CD14-positive monocyte (primary cell): ENCODE measurements around the gene HERC2. TPM values are rescaled to one million over a fixed set of nuclear protein-coding genes. Genes with fewer than 3 reads are reported as not detected.
"Not testable (repeated sequence)": the region's sequence is repeated elsewhere in the genome, so short reads cannot be mapped to it uniquely, and the experiment has no call there.

Source experiments
- DNase-seq, 3 donors: peaks; one replicate each; pipeline ENCODE4 v3.0.0-alpha.2; 2011 to 2022
- H2AFZ ChIP-seq: 2 replicates; pipeline ENCODE4 v1.6.0; 2012; ENCODE audit warnings: mild to moderate bottlenecking, low read depth, low read length, inconsistent platforms; ENCODE audit not compliant: insufficient read depth, poor library complexity, severe bottlenecking
- H3K27ac ChIP-seq, 2 donors: 1 replicate in 1 of 2; 2 replicates in 1 of 2; pipeline ENCODE4 v1.5.1; 2012 to 2013; ENCODE audit warnings: low read length in 2 of 2, control low read depth in 1 of 2, inconsistent platforms in 1 of 2, low read depth in 1 of 2, mild to moderate bottlenecking in 1 of 2
- H3K27me3 ChIP-seq, 2 donors: one replicate each; pipeline versions ENCODE4 v1.6.0 to v1.6.1; 2011 to 2013; ENCODE audit warnings: low read length in 2 of 2; ENCODE audit not compliant: control insufficient read depth in 2 of 2, insufficient read depth in 2 of 2
- H3K36me3 ChIP-seq, 2 donors: replicated peaks in 1 of 2; 1 replicate in 1 of 2; 2 replicates in 1 of 2; pipeline versions ENCODE4 v1.5.1 to v1.6.1; 2012 to 2013; ENCODE audit warnings: low read length in 2 of 2, control low read depth in 1 of 2, inconsistent platforms in 1 of 2, mild to moderate bottlenecking in 1 of 2; ENCODE audit not compliant: insufficient read depth in 2 of 2, control insufficient read depth in 1 of 2
- H3K4me1 ChIP-seq, 2 donors: 1 replicate in 1 of 2; 2 replicates in 1 of 2; pipeline versions ENCODE4 v1.5.1 to v1.6.1; 2012 to 2013; ENCODE audit warnings: low read length in 2 of 2, control low read depth in 1 of 2, inconsistent platforms in 1 of 2, mild to moderate bottlenecking in 1 of 2, moderate library complexity in 1 of 2; ENCODE audit not compliant: insufficient read depth in 2 of 2, control insufficient read depth in 1 of 2
- H3K4me2 ChIP-seq: replicated peaks from 2 replicates; pipeline ENCODE3; 2012; ENCODE audit warnings: low read length, moderate library complexity, mild to moderate bottlenecking; ENCODE audit not compliant: poor library complexity, severe bottlenecking; ENCODE audit errors: extremely low read depth
- H3K4me3 ChIP-seq, 3 experiments: fragments of 200-600 bp in 1 of 3; sonication (generic) in 1 of 3; replicated peaks in 1 of 3; 1 replicate in 2 of 3; 2 replicates in 1 of 3; pipeline ENCODE4 v1.5.1; 2011 to 2013; ENCODE audit warnings: low read length in 3 of 3, mild to moderate bottlenecking in 3 of 3, control low read depth in 2 of 3, low read depth in 2 of 3, inconsistent platforms in 1 of 3, moderate library complexity in 1 of 3
- H3K79me2 ChIP-seq: 2 replicates; pipeline ENCODE4 v1.6.0; 2012; ENCODE audit warnings: mild to moderate bottlenecking, control low read depth, inconsistent platforms, low read length, moderate library complexity; ENCODE audit not compliant: insufficient read depth
- H3K9ac ChIP-seq: 2 replicates; pipeline ENCODE4 v1.6.0; 2017; ENCODE audit warnings: low read length, mild to moderate bottlenecking; ENCODE audit not compliant: insufficient read depth, poor library complexity, severe bottlenecking
- H3K9me3 ChIP-seq, 2 donors: replicated peaks in 1 of 2; 1 replicate in 1 of 2; 2 replicates in 1 of 2; pipeline versions ENCODE4 v1.5.1 to v1.6.1; 2012 to 2013; ENCODE audit warnings: low read length in 2 of 2, control low read depth in 1 of 2; ENCODE audit not compliant: control insufficient read depth in 1 of 2, insufficient read depth in 1 of 2
- H4K20me1 ChIP-seq: 2 replicates; pipeline ENCODE4 v1.6.0; 2012; ENCODE audit warnings: mild to moderate bottlenecking, low read length, control low read depth, moderate library complexity; ENCODE audit not compliant: insufficient read depth
- H3K27ac Mint-ChIP-seq, 7 donors: one replicate each; pipeline ENCODE4 v1.8.0; 2020; ENCODE audit warnings: mild to moderate bottlenecking in 7 of 7, mixed read lengths in 7 of 7, moderate library complexity in 6 of 7, inconsistent platforms in 2 of 7
- H3K27me3 Mint-ChIP-seq, 3 donors: one replicate each; pipeline ENCODE4 v1.8.0; 2021 to 2022; ENCODE audit warnings: low read depth in 3 of 3, mild to moderate bottlenecking in 3 of 3, mixed read lengths in 3 of 3, moderate library complexity in 3 of 3, inconsistent platforms in 1 of 3
- H3K36me3 Mint-ChIP-seq, 2 donors: one replicate each; pipeline ENCODE4 v1.8.0; 2020; ENCODE audit warnings: mixed read lengths in 2 of 2, inconsistent platforms in 1 of 2, mild to moderate bottlenecking in 1 of 2
- H3K4me1 Mint-ChIP-seq: one replicate; pipeline ENCODE4 v1.8.0; 2020; ENCODE audit warnings: mild to moderate bottlenecking, mixed read lengths
- H3K4me3 Mint-ChIP-seq, 2 donors: one replicate each; pipeline ENCODE4 v1.8.0; 2020; ENCODE audit warnings: mild to moderate bottlenecking in 2 of 2, mixed read lengths in 2 of 2, moderate library complexity in 1 of 2
- H3K9me3 Mint-ChIP-seq, 7 donors: one replicate each; pipeline ENCODE4 v1.8.0; 2020 to 2022; ENCODE audit warnings: mixed read lengths in 7 of 7, mild to moderate bottlenecking in 6 of 7, moderate library complexity in 6 of 7, inconsistent platforms in 2 of 7
- WGBS: methylation state at CpG from one replicate; pipeline ENCODE4 v1.1.5; 2013; ENCODE audit warnings: missing lambda C conversion rate; ENCODE audit not compliant: insufficient coverage; 5-methylcytosine and 5-hydroxymethylcytosine counted together
- intact Hi-C, 2 donors: fragments of 100-400 bp; cut with micrococcal nuclease; formaldehyde crosslinking; loops; one replicate each; pipeline versions ENCODE4 v1.15.0 to v1.15.1; 2023
- polyA minus RNA-seq: library from RNA; depleted of rRNA, polyadenylated mRNA; stranded (reverse); fragments of >200 nt; gene quantifications from 2 replicates; pipeline ENCODE4 v1.2.3, GENCODE V29; 2012
- polyA plus RNA-seq, 3 donors: library from polyadenylated mRNA; depleted of rRNA in 1 of 3; unstranded in 2 of 3; stranded (reverse) in 1 of 3; fragments of 300-500 nt in 2 of 3; fragments of >200 nt in 1 of 3; fragmentation: Illumina TruSeq in 2 of 3; gene quantifications; 1 replicate in 2 of 3; 2 replicates in 1 of 3; pipeline ENCODE4 v1.2.3, GENCODE V29; 2012 to 2021
- total RNA-seq, 12 experiments: library from RNA in 1 of 12; stranded (reverse) in 1 of 12; fragments of 120-200 nt in 1 of 12; gene quantifications; one replicate each; pipeline ENCODE4 v1.2.4 and lab custom pipeline; 2013 to 2026; ENCODE audit warnings: mixed read lengths in 6 of 12, inconsistent platforms in 1 of 12

HERC2 gene
- total RNA-seq (2013) = 14.6 TPM
- polyA plus RNA-seq (1 to 10 TPM; 3.1 to 9.0 (median 4.7) TPM), polyA minus RNA-seq (6.8 and 10.5 TPM in 2 replicates), total RNA-seq (lab: John Stamatoyannopoulos, UW) (6.4 to 51.7 (median 27.3) reads per million in 11 experiments)

- H3K79me2 ChIP-seq, H3K9ac ChIP-seq, H3K27ac ChIP-seq, H3K27me3 Mint-ChIP-seq, H3K4me1 ChIP-seq, H3K27me3 ChIP-seq, H3K9me3 ChIP-seq, intact Hi-C loops, H3K9me3 Mint-ChIP-seq, DNase-seq, H4K20me1 ChIP-seq, H3K36me3 Mint-ChIP-seq, H3K4me1 Mint-ChIP-seq, H2AFZ ChIP-seq, H3K36me3 ChIP-seq: not testable (repeated sequence)
- peak within 1 kb of the TSS; percentile 53 for H3K4me2 ChIP-seq
- H3K4me3 ChIP-seq = peak within 1 kb of the TSS in 2 of 3 experiments; percentile 32 to 58
- no CpG with 5 or more reads among the region's 52 CpGs for WGBS
- peak within 1 kb of the TSS; percentile 98 to 99 for H3K4me3 Mint-ChIP-seq
- H3K27ac Mint-ChIP-seq = peak within 1 kb of the TSS in 6 of 7 donors; percentile 31 to 83 (median 70)
Observed at GRCh38 chr15:28322129-28322588, at the start of gene HERC2. Gene HERC2 (minus strand): TSS chr15:28322179. CDS start chr15:28321433, 746 bp downstream.

GRCh38 chr15:28365502-28365901 lies 43.5 kb upstream of the HERC2 start:
- H3K4me3 Mint-ChIP-seq, H3K4me2 ChIP-seq, H3K36me3 ChIP-seq, H3K27ac ChIP-seq, H3K27me3 ChIP-seq, H3K27ac Mint-ChIP-seq, H3K27me3 Mint-ChIP-seq, H2AFZ ChIP-seq, H4K20me1 ChIP-seq, H3K4me1 Mint-ChIP-seq, H3K79me2 ChIP-seq, H3K4me1 ChIP-seq, H3K36me3 Mint-ChIP-seq, H3K9me3 Mint-ChIP-seq, H3K4me3 ChIP-seq, intact Hi-C loops, H3K9me3 ChIP-seq, H3K9ac ChIP-seq, DNase-seq: not testable (repeated sequence)
- WGBS = no CpG with 5 or more reads among the region's 17 CpGs

- H3K36me3 Mint-ChIP-seq, intact Hi-C loops, H3K4me1 Mint-ChIP-seq, H3K27ac Mint-ChIP-seq, H2AFZ ChIP-seq, H3K9me3 Mint-ChIP-seq, H3K4me1 ChIP-seq, H3K4me2 ChIP-seq, H3K79me2 ChIP-seq, H3K27ac ChIP-seq, H3K36me3 ChIP-seq, H3K4me3 ChIP-seq, DNase-seq, H3K9me3 ChIP-seq, H3K27me3 Mint-ChIP-seq, H3K4me3 Mint-ChIP-seq, H3K27me3 ChIP-seq, H4K20me1 ChIP-seq, H3K9ac ChIP-seq: not testable (repeated sequence)
- no CpG with 5 or more reads among the region's 7 CpGs for WGBS
Observed at GRCh38 chr15:28357984-28358383, 36.0 kb upstream of the HERC2 start, which contains the start of gene GOLGA6L24. Gene GOLGA6L24 (minus strand): TSS chr15:28358084. CDS start chr15:28358023, 61 bp downstream.

- DNase-seq, H3K27ac ChIP-seq, H3K9me3 Mint-ChIP-seq, intact Hi-C loops, H3K9me3 ChIP-seq, H3K4me1 ChIP-seq, H4K20me1 ChIP-seq, H3K79me2 ChIP-seq, H3K36me3 ChIP-seq, H3K4me1 Mint-ChIP-seq, H3K27me3 ChIP-seq, H3K36me3 Mint-ChIP-seq, H3K27me3 Mint-ChIP-seq, H2AFZ ChIP-seq, H3K9ac ChIP-seq: not testable (repeated sequence)
- H3K27ac Mint-ChIP-seq = peak overlapping the region in 6 of 7 donors; percentile 31 to 83 (median 70)
- Histone ChIP-seq H3K4me3 (peak overlapping the region in 2 of 3 experiments; percentile 32 to 58), H3K4me2 (peak overlapping the region; percentile 53)
- peak overlapping the region; percentile 98 to 99 for H3K4me3 Mint-ChIP-seq
- WGBS = no CpG with 5 or more reads among the region's 39 CpGs
Observed at GRCh38 chr15:28321358-28322078, 461 bp downstream of the HERC2 start.
